ENCODE measurements around the gene KLHL29.

Gene KLHL29

DNA sequence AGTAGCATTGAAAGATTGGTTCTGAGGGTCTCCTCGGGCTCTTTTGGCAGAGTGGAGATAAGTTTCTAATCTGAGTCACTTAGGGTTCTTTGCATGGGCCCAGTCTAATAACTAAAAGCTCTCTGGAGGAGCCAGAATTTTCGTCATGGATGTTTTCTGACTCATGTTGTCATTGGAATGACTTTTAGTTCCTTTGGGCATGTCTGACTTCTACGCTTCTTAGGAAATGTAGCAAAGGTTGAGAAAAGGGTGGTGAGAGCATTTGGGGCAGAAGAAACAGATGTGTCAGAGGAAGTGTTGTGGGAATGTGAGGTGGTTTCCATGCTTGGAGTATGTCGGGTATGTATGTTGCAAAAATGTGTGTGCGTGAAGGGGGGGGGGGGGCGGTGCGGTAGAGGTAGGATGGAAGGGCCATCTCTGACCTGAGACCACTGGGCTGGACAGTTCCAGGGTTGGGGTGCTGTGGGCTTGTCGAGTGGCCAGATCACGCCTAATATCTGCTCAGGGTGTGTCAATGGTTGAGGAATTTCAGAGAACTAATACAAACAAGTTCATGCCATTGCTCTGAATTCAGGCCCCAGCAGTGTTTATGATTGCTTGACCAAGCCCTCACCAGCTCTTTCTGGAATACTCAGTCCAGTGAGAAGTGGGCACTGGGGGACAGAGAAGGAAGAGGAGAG lies 26.9 kb downstream of the KLHL29 start:
- Histone ChIP-seq H3K9ac (ENCODE audit: low read depth, low read length) (no peak overlapping the region), H3K27me3 (ENCODE audit: insufficient read depth, low read length, poor library complexity) (no peaks in the 10 kb centered on the region), H3K27ac (ENCODE audit: low read length) (no peak overlapping the region), H3K4me3 (ENCODE audit: low read depth in 1 of 2, low read length in 2 of 2) (no peak overlapping the region), H4K20me1 (ENCODE audit: insufficient read depth, low read length) (0 out of 2 replicates have a peak, but pooled peaks cover 2% of the 10 kb centered on the region), H3K4me2 (ENCODE audit: insufficient read depth, low read length) (no peak overlapping the region), H3K4me1 (ENCODE audit: insufficient read depth, low read length) (no peaks in the 10 kb centered on the region), H2AFZ (ENCODE audit: low read depth, low read length) (no peak overlapping the region), H3K9me3 (ENCODE audit: insufficient read depth, low read length, severe bottlenecking) (no peaks in the 10 kb centered on the region), H3K79me2 (ENCODE audit: insufficient read depth, low read length) (no peaks in the 10 kb centered on the region), H3K36me3 (ENCODE audit: insufficient read depth, low read length) (no peaks in the 10 kb centered on the region)
- DNase-seq (no peak), ATAC-seq (ENCODE audit: insufficient read depth, low read depth) (no peak)
- TF ChIP-seq CTCF (IDR thresholded peaks at IDR 0.05; ENCODE audit: borderline replicate concordance, extremely low read depth, low read length, poor library complexity, severe bottlenecking): no peak
- TF ChIP-seq EZH2 (IDR thresholded peaks at IDR 0.05; ENCODE audit: borderline replicate concordance, low read depth, low read length, severe bottlenecking): no peak

DNA sequence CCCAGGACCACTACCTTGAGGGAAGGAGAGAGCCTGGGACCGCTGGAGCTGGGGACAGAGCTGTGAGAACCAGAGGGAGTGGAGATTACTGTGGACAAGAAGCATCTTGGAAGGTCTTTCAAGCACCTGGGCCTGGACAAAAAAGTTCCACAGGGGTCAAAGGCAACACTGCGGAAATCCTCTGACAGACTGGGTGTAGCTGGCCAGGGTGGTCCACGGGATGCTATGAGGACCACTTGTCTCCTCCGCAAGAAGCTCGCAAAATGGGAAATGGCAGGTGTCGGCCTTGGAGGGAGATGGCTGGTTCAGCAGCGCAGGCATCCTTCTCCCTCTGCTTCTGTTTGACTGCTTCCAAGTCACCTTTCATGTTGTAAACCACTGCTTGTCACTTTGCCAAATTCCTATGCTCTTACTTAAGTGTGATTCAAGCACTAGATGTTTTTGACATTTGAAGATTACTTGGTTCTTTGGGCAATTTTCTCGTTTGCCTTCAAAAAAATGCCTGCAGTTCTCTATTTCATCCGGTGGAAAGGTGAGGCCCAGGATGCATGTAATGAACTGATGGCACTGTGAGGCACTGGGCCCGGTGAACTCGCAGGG lies 27.7 kb downstream of the KLHL29 start:
- TF ChIP-seq EZH2 (IDR thresholded peaks at IDR 0.05; ENCODE audit: borderline replicate concordance, low read depth, low read length, severe bottlenecking) (no peak), CTCF (IDR thresholded peaks at IDR 0.05; ENCODE audit: borderline replicate concordance, extremely low read depth, low read length, poor library complexity, severe bottlenecking) (no peak)
- no peak overlapping the region for H2AFZ ChIP-seq (ENCODE audit: low read depth, low read length)
- no peak overlapping the region for H3K4me3 ChIP-seq (ENCODE audit: low read depth in 1 of 2, low read length in 2 of 2)

DNA sequence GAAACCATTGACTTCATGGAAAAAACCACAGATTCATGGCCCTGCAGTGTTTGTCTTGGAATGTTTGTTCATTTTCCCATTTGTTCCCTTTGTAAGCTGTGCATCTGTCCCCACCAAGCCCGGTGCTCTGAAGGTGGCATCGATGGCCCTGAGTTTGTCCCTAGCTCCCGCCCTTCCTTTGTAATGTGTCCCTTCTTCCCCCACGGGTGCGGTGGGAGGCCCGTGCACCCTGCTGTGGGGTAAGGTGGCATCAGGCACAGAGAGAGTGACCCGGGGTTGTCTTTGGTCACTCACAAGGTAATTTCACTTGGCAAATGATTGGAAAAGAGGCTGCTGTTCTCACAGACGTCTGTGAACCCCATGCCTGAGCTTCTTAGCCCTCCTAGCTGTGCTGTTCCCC lies 28.7 kb downstream of the KLHL29 start:
- H3K9me3 ChIP-seq (ENCODE audit: insufficient read depth, low read length, severe bottlenecking): no peaks in the 10 kb centered on the region
- no peaks in the 10 kb centered on the region for H3K36me3 ChIP-seq (ENCODE audit: insufficient read depth, low read length)
- H3K79me2 ChIP-seq (ENCODE audit: insufficient read depth, low read length): no peaks in the 10 kb centered on the region
- DNase-seq (no peak), ATAC-seq (ENCODE audit: insufficient read depth, low read depth) (no peak)
- H3K4me1 ChIP-seq (ENCODE audit: insufficient read depth, low read length): no peaks in the 10 kb centered on the region
- no peaks in the 10 kb centered on the region for H3K27me3 ChIP-seq (ENCODE audit: insufficient read depth, low read length, poor library complexity)
- H3K9ac ChIP-seq (ENCODE audit: low read depth, low read length): no peak overlapping the region
- H4K20me1 ChIP-seq (ENCODE audit: insufficient read depth, low read length): 0 out of 2 replicates have a peak, but pooled peaks cover 5% of the 10 kb centered on the region
- H3K27ac ChIP-seq (ENCODE audit: low read length): no peak overlapping the region
- no peak overlapping the region for H2AFZ ChIP-seq (ENCODE audit: low read depth, low read length)
- H3K4me2 ChIP-seq (ENCODE audit: insufficient read depth, low read length): no peak overlapping the region
- H3K4me3 ChIP-seq (ENCODE audit: low read depth in 1 of 2, low read length in 2 of 2): no peak overlapping the region
- TF ChIP-seq CTCF (IDR thresholded peaks at IDR 0.05; ENCODE audit: borderline replicate concordance, extremely low read depth, low read length, poor library complexity, severe bottlenecking) (no peak), EZH2 (IDR thresholded peaks at IDR 0.05; ENCODE audit: borderline replicate concordance, low read depth, low read length, severe bottlenecking) (no peak)

More for the DNA sequence above, 27.7 kb downstream of the KLHL29 start:
- Histone ChIP-seq H3K27ac (ENCODE audit: low read length) (no peak overlapping the region), H3K79me2 (ENCODE audit: insufficient read depth, low read length) (no peaks in the 10 kb centered on the region), H3K4me2 (ENCODE audit: insufficient read depth, low read length) (no peak overlapping the region), H4K20me1 (ENCODE audit: insufficient read depth, low read length) (0 out of 2 replicates have a peak, but pooled peaks cover 2% of the 10 kb centered on the region), H3K4me1 (ENCODE audit: insufficient read depth, low read length) (no peaks in the 10 kb centered on the region), H3K9me3 (ENCODE audit: insufficient read depth, low read length, severe bottlenecking) (no peaks in the 10 kb centered on the region), H3K27me3 (ENCODE audit: insufficient read depth, low read length, poor library complexity) (no peaks in the 10 kb centered on the region), H3K36me3 (ENCODE audit: insufficient read depth, low read length) (no peaks in the 10 kb centered on the region), H3K9ac (ENCODE audit: low read depth, low read length) (no peak overlapping the region)
- no peak for ATAC-seq (ENCODE audit: insufficient read depth, low read depth)
- no peak for DNase-seq

Measured in DND-41 (cell line).